NCI-H2227 (cell line): Measurements from ENCODE around the gene IGFBP4.

Experiments
- DNase-seq: peaks from one replicate; lab custom pipeline; 2025; ENCODE audit not compliant: unreplicated experiment; lab: John Stamatoyannopoulos, UW

Gene IGFBP4

DNA sequence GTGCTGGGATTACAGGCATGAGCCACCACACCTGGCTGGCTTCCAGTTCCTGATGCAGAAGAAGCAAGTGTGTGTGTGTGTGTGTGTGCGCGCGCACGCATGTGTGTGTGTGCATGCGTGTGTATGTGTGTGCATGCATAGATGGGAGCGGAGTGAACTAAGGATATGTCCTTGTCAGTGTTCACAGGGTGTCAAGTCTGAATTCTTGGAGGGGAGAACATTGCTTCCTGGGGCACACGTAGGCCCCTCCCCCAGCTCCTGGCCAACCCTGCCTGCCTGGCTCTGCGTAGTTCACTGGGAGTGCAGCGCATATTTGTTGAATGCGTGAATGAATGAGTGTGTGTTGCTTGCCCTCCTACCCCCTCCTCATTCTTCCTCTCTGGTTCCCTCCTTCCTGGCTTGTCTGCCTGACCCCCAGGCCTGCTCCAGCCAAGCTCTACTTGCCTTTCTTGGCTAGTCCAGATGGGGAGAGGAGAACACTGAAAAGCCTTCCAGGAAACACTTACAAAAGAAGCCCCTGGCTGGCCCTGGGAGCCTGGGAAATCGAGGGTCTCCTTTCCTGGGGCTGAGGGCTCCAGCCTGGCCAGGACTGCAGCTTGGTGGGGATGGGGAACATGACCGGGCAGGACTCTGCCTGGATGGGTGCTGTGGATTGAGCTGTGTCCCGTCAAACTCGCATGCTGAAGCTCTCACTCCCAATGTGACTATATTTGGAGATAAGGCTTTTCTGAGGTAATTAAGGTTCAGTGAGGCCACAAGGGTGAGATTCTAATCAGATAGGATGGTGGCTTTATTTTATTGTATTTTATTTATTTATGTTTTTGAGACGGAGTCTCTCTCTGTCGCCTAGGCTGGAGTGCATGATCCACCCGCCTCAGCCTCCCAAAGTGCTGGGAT, 27.9 kb downstream of the IGFBP4 start:
- no peak for DNase-seq

GRCh38 chr17:40471846-40472732, 28.8 kb downstream of the IGFBP4 start:
- no peak for DNase-seq

- DNase-seq: no peak
These were observed 29.6 kb downstream of the IGFBP4 start for GRCh38 chr17:40472733-40473452.

DNA sequence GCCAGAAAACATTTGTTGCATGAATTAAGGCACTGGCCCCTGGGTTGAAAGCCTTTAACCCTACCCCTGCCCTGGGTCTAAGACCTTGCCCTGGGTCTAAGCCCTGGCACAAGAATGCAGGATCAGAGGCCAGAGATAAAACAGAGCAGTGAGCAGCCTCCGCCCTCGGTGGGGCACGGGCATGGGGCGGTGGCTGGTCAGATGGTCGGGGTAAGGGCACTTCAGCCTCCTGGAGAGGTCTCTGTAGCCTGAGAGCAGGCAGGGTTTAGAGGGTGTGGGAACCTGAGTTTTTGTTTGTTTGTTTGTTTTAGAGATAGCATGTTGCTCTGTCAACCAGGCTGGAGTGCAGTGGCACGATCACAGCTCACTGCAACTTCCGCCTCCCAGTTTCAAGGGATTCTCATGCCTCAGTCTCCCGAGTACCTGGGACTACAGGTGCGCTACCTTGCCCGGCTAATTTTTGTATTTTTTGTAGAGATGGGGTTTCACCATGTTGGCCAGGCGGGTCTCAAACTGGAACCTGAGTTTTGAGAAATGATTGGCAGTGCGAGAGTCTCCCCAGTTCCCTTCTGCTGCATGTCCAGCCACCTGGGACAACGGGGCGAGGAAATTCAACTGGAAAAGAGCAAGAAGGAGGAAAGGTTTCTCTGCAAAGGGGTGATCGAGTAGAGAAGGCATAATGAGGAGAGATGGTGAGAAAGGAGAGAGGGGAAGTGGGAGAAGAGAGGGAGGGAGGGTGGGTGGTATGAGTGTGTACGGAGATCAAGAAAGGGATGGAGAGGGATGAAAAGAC, 30.5 kb downstream of the IGFBP4 start:
- no peak for DNase-seq

DNA sequence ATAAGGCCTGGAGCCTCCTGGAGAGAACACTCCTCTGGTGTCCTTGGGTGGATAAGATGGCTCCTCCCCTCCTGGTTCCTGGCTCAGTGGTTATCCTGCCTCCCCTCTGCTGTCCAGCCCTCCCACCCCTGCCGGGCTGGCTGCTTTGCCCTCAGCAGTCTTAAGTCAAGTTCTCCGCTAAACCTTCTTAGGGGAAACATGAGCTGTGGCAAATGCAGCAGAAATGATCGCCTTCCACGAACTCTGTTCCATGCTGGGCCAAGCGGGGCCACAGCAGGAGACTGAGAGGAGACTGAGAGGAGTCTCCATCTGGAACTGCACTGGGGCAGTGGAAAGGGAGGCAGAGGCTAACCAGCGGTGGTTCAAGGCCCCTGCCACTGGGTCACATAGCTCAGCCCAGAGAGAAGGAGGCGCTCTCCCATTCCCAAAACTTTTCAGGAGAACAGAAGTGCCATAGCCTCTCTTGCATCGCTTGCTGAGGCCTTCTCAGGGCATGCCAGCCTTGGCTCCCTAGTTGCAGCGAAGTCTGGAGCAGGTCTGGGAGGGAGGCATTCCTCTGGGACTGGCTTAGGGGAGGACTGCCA, 31.3 kb downstream of the IGFBP4 start:
- no peak for DNase-seq

DNA sequence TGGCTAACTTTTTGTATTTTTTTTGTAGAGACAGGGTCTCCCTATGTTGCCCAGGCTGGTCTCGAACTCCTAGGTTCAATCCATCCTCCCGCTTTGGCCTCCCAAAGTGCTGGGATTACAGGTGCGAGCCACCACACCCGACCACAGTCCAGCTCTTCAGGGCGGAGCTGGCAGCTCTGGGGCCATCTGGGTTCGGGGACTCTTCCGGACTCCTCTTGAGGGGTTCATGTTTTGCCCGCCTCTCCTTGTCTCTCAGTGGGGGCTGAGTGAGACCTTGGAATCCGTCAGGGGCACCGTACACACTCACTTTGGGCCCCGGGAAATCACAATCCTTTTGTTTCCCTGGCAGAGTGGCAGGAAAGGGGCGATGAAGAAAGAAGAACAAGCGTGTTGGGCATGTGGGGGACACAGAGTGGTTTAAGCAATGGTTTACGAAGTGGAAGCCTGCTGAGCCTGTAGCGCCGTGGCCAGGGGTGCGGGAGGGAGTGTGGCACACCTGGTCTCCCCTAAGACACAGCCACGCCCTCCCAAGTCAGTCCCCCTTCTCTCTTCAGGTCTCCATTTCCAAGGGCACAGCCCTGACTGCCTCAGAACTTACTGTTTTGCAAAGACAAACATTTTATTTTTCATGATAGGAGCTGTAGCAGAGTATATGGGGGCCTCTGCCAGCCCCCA, 32.1 kb downstream of the IGFBP4 start:
- no peak for DNase-seq

DNA sequence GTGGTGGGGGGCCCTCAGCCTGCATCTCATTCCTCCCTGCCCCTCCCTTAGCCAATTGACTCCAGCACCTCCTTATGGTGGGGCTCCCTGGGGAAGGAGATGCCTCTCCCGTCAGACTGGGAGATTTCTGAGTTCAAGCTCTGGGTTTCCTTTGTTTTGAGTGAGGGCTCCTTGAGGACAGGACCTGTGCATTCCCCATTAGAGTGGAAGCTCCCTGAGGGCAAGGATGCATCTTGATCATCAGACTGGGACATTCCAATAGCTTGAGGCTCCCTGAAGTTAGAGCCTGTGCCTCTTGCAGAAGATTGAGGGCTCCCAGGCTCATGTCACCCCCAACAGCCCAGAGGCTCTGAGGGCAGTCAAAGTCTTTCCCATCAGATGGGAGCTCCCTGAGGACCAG, 34.5 kb downstream of the IGFBP4 start:
- no peak for DNase-seq

- DNase-seq: no peak
These were observed 35.2 kb downstream of the IGFBP4 start for GRCh38 chr17:40478486-40478885.

- DNase-seq: no peak
These were observed 36.7 kb downstream of the IGFBP4 start for GRCh38 chr17:40479754-40480480.

DNA sequence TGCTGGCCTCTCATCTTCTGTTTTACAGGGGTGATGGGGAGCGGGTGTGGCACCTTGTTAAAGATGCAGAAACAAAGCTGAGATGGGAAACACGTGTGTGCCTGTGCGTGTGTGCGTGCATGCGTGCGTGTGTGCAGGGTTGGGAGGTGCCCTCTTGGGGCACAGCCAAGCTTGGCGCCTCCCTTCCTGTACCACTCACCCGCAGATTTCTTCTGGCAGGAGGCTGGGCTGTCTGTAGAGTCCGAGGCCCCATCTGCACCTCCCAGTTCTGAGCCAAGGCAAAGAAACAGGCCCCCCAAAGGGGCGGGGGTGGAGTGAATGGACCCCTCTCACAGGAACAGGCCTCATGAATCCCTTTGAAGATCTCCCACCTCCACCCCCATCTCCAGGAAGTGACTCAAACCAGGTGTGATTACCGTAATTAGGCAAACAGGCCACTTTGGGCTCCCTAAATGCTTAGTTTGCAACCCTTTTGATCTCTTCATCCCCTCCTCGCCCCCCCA, 37.3 kb downstream of the IGFBP4 start:
- DNase-seq: no peak

DNA sequence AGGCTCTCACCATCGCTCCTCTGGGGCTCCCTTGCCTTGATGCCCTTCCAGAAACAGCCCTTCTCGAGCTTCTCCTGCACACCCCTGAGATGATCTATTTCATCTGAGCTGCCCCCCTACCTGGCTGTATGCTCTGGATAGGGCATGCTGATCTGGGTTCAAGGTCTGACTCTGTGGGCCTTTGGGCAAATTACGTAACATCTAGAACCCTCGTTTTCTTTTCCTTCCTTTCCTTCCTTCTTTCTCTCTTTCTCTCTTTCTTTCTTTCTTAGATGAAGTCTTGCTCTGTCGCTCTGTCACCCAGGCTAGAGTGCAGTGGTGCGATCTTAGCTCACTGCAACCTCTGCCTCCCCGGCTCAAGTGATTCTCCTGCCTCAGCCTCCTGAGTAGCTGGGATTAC, 37.9 kb downstream of the IGFBP4 start:
- DNase-seq: no peak

DNA sequence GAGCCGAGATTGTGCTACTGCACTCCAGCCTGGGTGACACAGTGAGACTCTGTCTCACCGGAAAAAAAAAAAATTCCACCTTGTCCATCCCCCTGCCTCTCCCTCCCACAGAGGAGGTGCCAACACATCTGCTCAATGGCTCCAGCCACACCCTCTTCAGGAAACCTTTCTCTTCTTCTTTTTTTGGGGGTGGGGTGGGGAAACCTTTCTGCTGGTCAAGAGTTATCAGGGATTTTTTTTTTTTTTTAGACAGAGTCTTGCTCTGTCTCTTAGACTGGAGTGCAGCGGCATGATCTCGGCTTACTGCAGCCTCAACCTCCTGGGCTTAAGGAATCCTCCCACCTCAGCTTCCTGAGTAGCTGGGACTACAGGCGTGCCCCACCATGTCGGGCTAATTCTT, 39.5 kb downstream of the IGFBP4 start:
- no peak for DNase-seq

DNA sequence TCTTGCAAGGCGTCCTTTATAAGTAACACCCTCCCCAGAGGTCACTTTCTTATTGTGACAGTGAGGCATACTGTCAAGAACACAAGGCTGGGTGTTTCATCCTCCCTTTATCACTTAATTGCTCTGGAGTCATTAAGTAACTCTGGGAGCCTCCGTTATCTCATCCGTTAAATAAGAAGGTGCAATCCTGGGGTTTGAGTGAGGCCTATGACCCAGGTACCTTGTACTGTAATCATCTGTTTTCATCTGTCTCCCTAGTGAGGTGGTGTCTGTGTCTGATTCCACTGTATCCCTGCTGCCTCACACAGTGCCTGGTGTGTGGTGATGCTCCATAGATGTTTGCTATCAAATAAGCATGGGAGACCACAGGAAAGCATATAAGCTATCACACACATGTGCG, 40.4 kb downstream of the IGFBP4 start:
- no peak for DNase-seq

DNA sequence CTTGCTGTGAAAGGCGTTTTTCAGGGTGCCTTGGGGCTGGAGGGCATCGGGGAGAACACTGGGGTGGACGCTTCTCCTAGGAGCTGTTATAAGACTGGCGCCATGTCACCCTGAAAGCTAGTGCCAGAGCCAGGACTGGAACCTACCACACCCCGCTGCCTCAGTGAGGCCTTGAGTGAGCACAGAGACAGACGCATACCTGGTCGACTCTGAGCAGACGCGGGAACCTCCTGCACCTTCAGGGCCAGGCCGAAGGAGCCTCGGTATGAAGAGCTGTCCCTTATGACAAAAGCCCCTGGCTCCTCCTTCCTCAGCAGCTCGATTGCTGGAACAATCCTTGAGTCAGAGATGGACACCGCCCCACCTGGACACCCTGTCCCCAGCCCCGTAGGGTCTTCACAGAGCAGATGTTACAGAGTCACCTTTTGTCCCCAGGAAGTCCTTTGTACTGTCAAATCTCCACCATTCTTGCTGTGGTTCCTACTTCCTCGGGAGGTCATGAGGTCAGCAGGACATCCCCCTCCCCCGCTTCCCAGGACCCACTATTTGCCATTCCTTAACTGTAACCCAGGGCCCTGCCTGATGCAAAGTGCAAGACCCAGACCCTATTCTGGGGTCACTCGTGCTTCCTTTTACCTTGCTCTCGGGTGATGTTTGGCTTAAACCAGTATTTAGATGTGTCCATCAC, 41.2 kb downstream of the IGFBP4 start:
- DNase-seq: no peak

GRCh38 chr17:40484973-40485530, 41.8 kb downstream of the IGFBP4 start:
- no peak for DNase-seq

DNA sequence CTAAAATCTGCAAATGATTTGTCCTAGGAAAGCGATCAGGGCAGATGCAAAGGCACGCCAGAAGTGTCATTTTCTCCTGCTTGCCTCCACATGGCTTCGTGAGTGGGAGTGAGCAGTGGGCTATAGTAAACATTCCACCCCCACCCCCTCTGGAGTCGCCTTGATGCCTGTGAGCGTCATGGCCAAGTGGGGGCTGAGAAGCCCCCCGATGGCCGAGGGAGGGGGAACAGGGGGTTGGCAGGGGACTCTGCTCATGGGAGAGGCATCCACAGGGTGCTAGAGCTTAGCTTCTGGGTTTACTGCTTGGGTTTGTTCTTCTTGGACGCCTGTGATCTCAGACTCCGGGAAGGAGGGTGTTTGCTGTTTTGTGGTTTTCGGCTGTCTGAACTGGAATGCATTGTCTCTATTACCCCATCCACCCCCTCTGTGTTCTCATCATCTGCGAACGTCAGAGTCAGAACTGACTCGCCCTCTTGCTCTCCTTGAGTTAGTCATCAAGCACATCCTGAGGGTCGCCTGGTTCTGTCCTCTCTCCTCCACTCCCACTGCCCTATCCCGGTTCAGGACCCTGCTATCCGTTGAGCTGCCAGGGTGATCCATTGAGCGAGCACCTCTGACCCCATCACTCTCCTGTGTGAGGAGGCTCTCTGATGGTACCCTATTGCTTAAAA, 42.7 kb downstream of the IGFBP4 start:
- no peak for DNase-seq
